H9 (cell line): ENCODE results near the gene CDH22. TPM values are rescaled to one million over a fixed set of nuclear protein-coding genes. Genes with fewer than 3 reads are reported as not detected.

ENCODE experiments used
- DNase-seq: peaks from one replicate; pipeline ENCODE4 v3.0.0-alpha.2; 2017
- H2AFZ ChIP-seq: one replicate; pipeline ENCODE4 v1.6.1; 2013; ENCODE audit warnings: mild to moderate bottlenecking, low read length, control low read depth, moderate library complexity
- H2AK5ac ChIP-seq: 2 replicates; pipeline ENCODE4 v1.6.1; 2013; ENCODE audit warnings: low read length, control low read depth, mixed read lengths; ENCODE audit not compliant: insufficient read length
- H2BK120ac ChIP-seq: one replicate; pipeline ENCODE4 v1.6.1; 2013; ENCODE audit warnings: low read depth, mild to moderate bottlenecking, low read length, control low read depth, inconsistent platforms; ENCODE audit not compliant: poor library complexity, severe bottlenecking
- H2BK12ac ChIP-seq: 2 replicates; pipeline ENCODE4 v1.6.1; 2013; ENCODE audit warnings: low read length, control low read depth, mixed read lengths, low read depth; ENCODE audit not compliant: insufficient read length
- H2BK15ac ChIP-seq: 2 replicates; pipeline ENCODE4 v1.6.1; 2013; ENCODE audit warnings: low read depth, low read length, control low read depth
- H2BK20ac ChIP-seq: one replicate; pipeline ENCODE4 v1.6.1; 2013; ENCODE audit warnings: low read depth, mild to moderate bottlenecking, low read length, control low read depth, inconsistent platforms; ENCODE audit not compliant: poor library complexity, severe bottlenecking
- H2BK5ac ChIP-seq: 2 replicates; pipeline ENCODE4 v1.6.1; 2013; ENCODE audit warnings: low read length, control low read depth, mixed read lengths; ENCODE audit not compliant: insufficient read length
- H3K14ac ChIP-seq: 2 replicates; pipeline ENCODE4 v1.6.1; 2013; ENCODE audit warnings: low read length, control low read depth; ENCODE audit not compliant: insufficient read depth
- H3K18ac ChIP-seq: 2 replicates; pipeline ENCODE4 v1.6.1; 2013; ENCODE audit warnings: low read depth, mild to moderate bottlenecking, mixed read lengths, low read length, control low read depth; ENCODE audit not compliant: insufficient read length
- H3K23ac ChIP-seq: 2 replicates; pipeline ENCODE4 v1.6.1; 2013; ENCODE audit warnings: low read length, control low read depth, mixed read lengths, low read depth; ENCODE audit not compliant: insufficient read length
- H3K23me2 ChIP-seq: 2 replicates; pipeline ENCODE4 v1.6.1; 2013; ENCODE audit warnings: low read depth, mild to moderate bottlenecking, mixed read lengths, low read length, control low read depth; ENCODE audit not compliant: insufficient read length, poor library complexity, severe bottlenecking
- H3K27ac ChIP-seq: 2 replicates; pipeline ENCODE4 v1.5.1; 2013; ENCODE audit warnings: low read length, control low read depth, mixed read lengths, low read depth; ENCODE audit not compliant: insufficient read length
- H3K27me3 ChIP-seq: 2 replicates; pipeline ENCODE4 v1.6.1; 2013; ENCODE audit warnings: low read length, control low read depth, inconsistent platforms; ENCODE audit not compliant: insufficient read depth
- H3K4ac ChIP-seq: 2 replicates; pipeline ENCODE4 v1.6.1; 2013; ENCODE audit warnings: low read depth, mild to moderate bottlenecking, control low read depth, inconsistent platforms, low read length, moderate library complexity
- H3K4me1 ChIP-seq: 2 replicates; pipeline ENCODE4 v1.6.1; 2013; ENCODE audit warnings: low read length, control low read depth, inconsistent platforms; ENCODE audit not compliant: insufficient read depth
- H3K4me2 ChIP-seq: 2 replicates; pipeline ENCODE4 v1.6.1; 2013; ENCODE audit warnings: low read length, control low read depth, mixed read lengths; ENCODE audit not compliant: insufficient read length, insufficient read depth
- H3K56ac ChIP-seq: 2 replicates; pipeline ENCODE4 v1.6.1; 2013; ENCODE audit warnings: low read depth, mild to moderate bottlenecking, mixed read lengths, low read length, control low read depth; ENCODE audit not compliant: insufficient read length
- H3K79me1 ChIP-seq: 2 replicates; pipeline ENCODE4 v1.6.1; 2013; ENCODE audit warnings: low read depth, mild to moderate bottlenecking, moderate library complexity, low read length, control low read depth, inconsistent platforms; ENCODE audit not compliant: insufficient read depth, poor library complexity, severe bottlenecking
- H3K79me2 ChIP-seq: 2 replicates; pipeline ENCODE4 v1.6.1; 2013; ENCODE audit warnings: low read length, control low read depth, inconsistent platforms; ENCODE audit not compliant: insufficient read depth
- H3K9ac ChIP-seq: 2 replicates; pipeline ENCODE4 v1.6.1; 2013; ENCODE audit warnings: low read length, control low read depth, mixed read lengths; ENCODE audit not compliant: insufficient read length; ENCODE audit errors: extremely low read depth
- H3K9me3 ChIP-seq: one replicate; pipeline ENCODE4 v1.6.1; 2013; ENCODE audit warnings: low read depth, low read length, inconsistent platforms; ENCODE audit not compliant: control insufficient read depth
- H3T11ph ChIP-seq: one replicate; pipeline ENCODE4 v1.6.1; 2013; ENCODE audit warnings: mild to moderate bottlenecking, low read length, control low read depth, inconsistent platforms
- H4K20me1 ChIP-seq: one replicate; pipeline ENCODE4 v1.6.1; 2013; ENCODE audit not compliant: control insufficient read depth, insufficient read length, insufficient read depth
- H4K5ac ChIP-seq: 2 replicates; pipeline ENCODE4 v1.6.1; 2013; ENCODE audit warnings: low read depth, mild to moderate bottlenecking, mixed read lengths, low read length, control low read depth; ENCODE audit not compliant: insufficient read length
- H4K8ac ChIP-seq: replicated peaks from 2 replicates; pipeline ENCODE4 v1.6.1; 2013; ENCODE audit warnings: low read length, control low read depth, mixed read lengths, low read depth; ENCODE audit not compliant: insufficient read length
- H4K91ac ChIP-seq: 2 replicates; pipeline ENCODE4 v1.6.1; 2013; ENCODE audit warnings: low read depth, mild to moderate bottlenecking, moderate library complexity, mixed read lengths, low read length, control low read depth; ENCODE audit not compliant: insufficient read length
- H3K27ac Mint-ChIP-seq, 3 experiments: 2 replicates in 2 of 3; 3 replicates in 1 of 3; pipeline ENCODE4 v1.8.0; 2020 to 2021; ENCODE audit warnings: mixed read lengths in 3 of 3, mild to moderate bottlenecking in 1 of 3, moderate library complexity in 1 of 3
- H3K27me3 Mint-ChIP-seq: 2 replicates; pipeline ENCODE4 v1.8.0; 2021; ENCODE audit warnings: low read depth, mild to moderate bottlenecking, moderate library complexity, mixed read lengths
- H3K36me3 Mint-ChIP-seq, 3 experiments: 2 replicates in 2 of 3; 3 replicates in 1 of 3; pipeline ENCODE4 v1.8.0; 2020 to 2021; ENCODE audit warnings: low read depth in 3 of 3, mixed read lengths in 3 of 3; ENCODE audit not compliant: insufficient read depth in 1 of 3
- H3K4me1 Mint-ChIP-seq, 2 experiments: 2 replicates each; pipeline ENCODE4 v1.8.0; 2020; ENCODE audit warnings: mixed read lengths in 2 of 2
- H3K4me3 Mint-ChIP-seq, 2 experiments: 2 replicates in 1 of 2; 3 replicates in 1 of 2; pipeline ENCODE4 v1.8.0; 2020 to 2021; ENCODE audit warnings: mild to moderate bottlenecking in 2 of 2, mixed read lengths in 2 of 2, moderate library complexity in 1 of 2
- H3K9me3 Mint-ChIP-seq, 2 experiments: 2 replicates in 1 of 2; 3 replicates in 1 of 2; pipeline ENCODE4 v1.8.0; 2020; ENCODE audit warnings: mild to moderate bottlenecking in 2 of 2, mixed read lengths in 2 of 2, moderate library complexity in 1 of 2
- CTCF ChIP-seq: fragments of 200-600 bp; sonication (generic); conservative IDR thresholded peaks from 3 replicates; pipeline ENCODE4 v1.8.0; 2021; ENCODE audit warnings: antibody characterized with exemption, mild to moderate bottlenecking
- WGBS: extraction: QIAGEN DNeasy Blood & Tissue Kit; methylation state at CpG from one replicate; pipeline ENCODE4 v1.1.7; 2013; ENCODE audit warnings: missing lambda C conversion rate, low lambda C conversion rate, mixed read lengths; ENCODE audit not compliant: insufficient read length; ENCODE audit errors: extremely low coverage; 5-methylcytosine and 5-hydroxymethylcytosine counted together
- total RNA-seq: library from RNA; stranded (reverse); gene quantifications from 2 replicates; pipeline ENCODE4 v1.2.1, GENCODE V29; 2021

The CDH22 gene
- total RNA-seq, 1 experiment from 2014 or later: not detected

GRCh38 chr20:46285740-46286139 is 22.6 kb downstream of the CDH22 start:
- Mint-ChIP-seq H3K36me3 (no peaks in the 10 kb centered on the region), H3K4me1 (peaks cover 13 to 26% of the 10 kb centered on the region in 2 experiments), H3K9me3 (no peaks in the 10 kb centered on the region), H3K4me3 (no peak overlapping the region), H3K27me3 (peaks cover 26% of the 10 kb centered on the region), H3K27ac (no peak overlapping the region)
- no peak overlapping the region for H3K18ac ChIP-seq
- H2BK12ac ChIP-seq: no peak overlapping the region
- no peak overlapping the region for H3K14ac ChIP-seq
- H4K5ac ChIP-seq: no peak overlapping the region
- no peak overlapping the region for H2BK20ac ChIP-seq
- H4K8ac ChIP-seq: no peak overlapping the region
- no peak overlapping the region for H3K23ac ChIP-seq
- H4K91ac ChIP-seq: no peak overlapping the region
- no peak overlapping the region for H2BK120ac ChIP-seq
- DNase-seq: no peak
- H3K4me1 ChIP-seq: no peaks in the 10 kb centered on the region
- H3K56ac ChIP-seq: no peak overlapping the region
- H2AK5ac ChIP-seq: no peak overlapping the region
- H2AFZ ChIP-seq: no peak overlapping the region
- no peak overlapping the region for H3T11ph ChIP-seq
- H3K27ac ChIP-seq: no peak overlapping the region
- H3K9me3 ChIP-seq: no peaks in the 10 kb centered on the region
- H3K79me2 ChIP-seq: no peaks in the 10 kb centered on the region
- no peak overlapping the region for H3K9ac ChIP-seq
- no peak overlapping the region for H2BK15ac ChIP-seq
- H4K20me1 ChIP-seq: no peaks in the 10 kb centered on the region
- WGBS: no CpG with 5 or more reads among the region's 3 CpGs
- no peak overlapping the region for H3K4ac ChIP-seq
- no peak for TF ChIP-seq CTCF
- no peak overlapping the region for H2BK5ac ChIP-seq
- no peaks in the 10 kb centered on the region for H3K79me1 ChIP-seq
- H3K4me2 ChIP-seq: no peak overlapping the region
- no peaks in the 10 kb centered on the region for H3K23me2 ChIP-seq
- no peaks in the 10 kb centered on the region for H3K27me3 ChIP-seq
